ENCODE results near the gene EYS. TPM values are rescaled to one million over a fixed set of nuclear protein-coding genes. Genes with fewer than 3 reads are reported as not detected.

Gene EYS
- total RNA-seq, 1 experiment from 2014 or later: not detected

GRCh38 chr6:65711531-65711930 is 4.5 kb upstream of the EYS start:
- H3K56ac ChIP-seq (ENCODE audit: insufficient read length, low read depth, low read length): no peak overlapping the region
- H4K20me1 ChIP-seq (ENCODE audit: control insufficient read depth, insufficient read depth, insufficient read length): no peaks in the 10 kb centered on the region
- H2AFZ ChIP-seq (ENCODE audit: low read length): no peak overlapping the region
- Mint-ChIP-seq H3K4me3 (no peak overlapping the region), H3K27ac (no peak overlapping the region), H3K27me3 (ENCODE audit: low read depth) (no peaks in the 10 kb centered on the region), H3K9me3 (peaks cover 0 to 4% of the 10 kb centered on the region in 2 experiments; a peak in 2 of 5 replicates), H3K4me1 (peaks cover 3 to 12% of the 10 kb centered on the region in 2 experiments; a peak in 2 of 4 replicates), H3K36me3 (ENCODE audit: insufficient read depth in 1 of 3, low read depth in 3 of 3) (peaks cover 0 to 4% (median 0%) of the 10 kb centered on the region in 3 experiments; a peak in 2 of 7 replicates)
- H2BK5ac ChIP-seq (ENCODE audit: insufficient read length, low read length): no peak overlapping the region
- H2BK120ac ChIP-seq (ENCODE audit: low read depth, low read length, poor library complexity, severe bottlenecking): no peak overlapping the region
- no peaks in the 10 kb centered on the region for H3K23me2 ChIP-seq (ENCODE audit: insufficient read length, low read depth, low read length, poor library complexity, severe bottlenecking)
- no peak overlapping the region for H4K8ac ChIP-seq (replicated peaks; ENCODE audit: insufficient read length, low read depth, low read length)
- H3K27ac ChIP-seq (ENCODE audit: insufficient read length, low read depth, low read length): no peak overlapping the region
- no peak for DNase-seq
- no peak overlapping the region for H2AK5ac ChIP-seq (ENCODE audit: insufficient read length, low read length)
- no peaks in the 10 kb centered on the region for H3K79me2 ChIP-seq (ENCODE audit: insufficient read depth, low read length)
- no peak overlapping the region for H3K4ac ChIP-seq (ENCODE audit: low read depth, low read length)
- H3K18ac ChIP-seq (ENCODE audit: insufficient read length, low read depth, low read length): no peak overlapping the region
- H3K27me3 ChIP-seq (ENCODE audit: insufficient read depth, low read length): no peaks in the 10 kb centered on the region
- H3K4me1 ChIP-seq (ENCODE audit: insufficient read depth, low read length): no peaks in the 10 kb centered on the region
- no peak overlapping the region for H2BK12ac ChIP-seq (ENCODE audit: insufficient read length, low read depth, low read length)
- H3K4me2 ChIP-seq (ENCODE audit: insufficient read depth, insufficient read length, low read length): no peak overlapping the region
- H4K91ac ChIP-seq (ENCODE audit: insufficient read length, low read depth, low read length): no peak overlapping the region
- H4K5ac ChIP-seq (ENCODE audit: insufficient read length, low read depth, low read length): no peak overlapping the region
- no peak overlapping the region for H3K9ac ChIP-seq (ENCODE audit: extremely low read depth, insufficient read length, low read length)
- no peak overlapping the region for H3K23ac ChIP-seq (ENCODE audit: insufficient read length, low read depth, low read length)
- no peak overlapping the region for H2BK20ac ChIP-seq (ENCODE audit: low read depth, low read length, poor library complexity, severe bottlenecking)
- H2BK15ac ChIP-seq (ENCODE audit: low read depth, low read length): no peak overlapping the region
- TF ChIP-seq CTCF (conservative IDR thresholded peaks at IDR 0.05): no peak
- no peaks in the 10 kb centered on the region for H3K9me3 ChIP-seq (ENCODE audit: control insufficient read depth, low read depth, low read length)
- H3T11ph ChIP-seq (ENCODE audit: low read length): no peak overlapping the region
- no peak overlapping the region for H3K14ac ChIP-seq (ENCODE audit: insufficient read depth, low read length)
- H3K79me1 ChIP-seq (ENCODE audit: insufficient read depth, low read depth, low read length, poor library complexity, severe bottlenecking): no peaks in the 10 kb centered on the region
